ENCODE data around the gene BDKRB2. TPM values are rescaled to one million over a fixed set of nuclear protein-coding genes. Genes with fewer than 3 reads are reported as not detected.

The BDKRB2 gene
- polyA plus RNA-seq, 2 of the 4 experiments (the other 2 are of a cell fraction), result 13.9 to 21.6 TPM

DNA sequence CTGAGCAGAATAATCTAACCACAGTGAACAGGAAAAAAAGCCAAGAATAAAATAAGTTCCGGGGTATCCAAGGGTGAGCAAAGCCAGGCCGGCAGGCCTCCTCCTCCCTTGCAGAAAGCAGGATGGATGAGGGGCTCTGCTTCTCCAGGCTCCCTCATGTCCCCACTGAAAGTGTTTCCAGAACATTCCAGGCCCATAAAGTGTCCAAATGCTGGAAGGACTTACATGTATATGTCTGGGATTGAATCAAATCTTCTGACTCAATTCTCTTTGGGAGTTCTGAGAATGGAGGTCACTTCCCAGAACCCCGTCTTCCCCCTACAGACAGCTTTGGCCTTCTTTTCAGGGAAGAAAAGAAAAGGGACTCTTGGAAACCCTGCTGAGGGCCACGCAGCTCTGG lies 26.4 kb downstream of the BDKRB2 start:
- Histone ChIP-seq H3K4me1 (no peaks in the 10 kb centered on the region), H3K4me2 (no peak overlapping the region), H3K27ac (peak overlapping the region in 1 of 2 experiments; percentile 52; a peak in 2 of 6 replicates), H3K9me3 (no peaks in the 10 kb centered on the region), H3K4me3 (no peak overlapping the region)
- ChIA-PET POLR2A (interaction anchor here (0.7 kb wide), 1 partner anchor 86 kb away, joined by 3 read pairs; no protein-coding TSS in a partner anchor), CTCF (interaction anchor here (0.8 to 3.0 kb wide), 2 partner anchors 44 to 130 kb away, joined by 3 to 9 read pairs; no protein-coding TSS in a partner anchor)
- DNase-seq (ENCODE audit: low read depth in 1 of 2, low spot score in 1 of 2) (no peak), FAIRE-seq (no peak), ATAC-seq (no peak)
- TF ChIP-seq, protein P1, sequence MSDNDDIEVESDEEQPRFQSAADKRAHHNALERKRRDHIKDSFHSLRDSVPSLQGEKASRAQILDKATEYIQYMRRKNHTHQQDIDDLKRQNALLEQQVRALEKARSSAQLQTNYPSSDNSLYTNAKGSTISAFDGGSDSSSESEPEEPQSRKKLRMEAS (IDR thresholded peaks at IDR 0.05), result no peak
- TF ChIP-seq MYC (IDR thresholded peaks at IDR 0.05; ENCODE audit: borderline replicate concordance, low read length) (no peak), ZFP36 (IDR thresholded peaks at IDR 0.05; ENCODE audit: borderline replicate concordance, partially characterized antibody) (no peak), CEBPB (IDR thresholded peaks at IDR 0.05) (no peak)
- 90% methylated on average over 4 of the region's 4 CpGs for WGBS (ENCODE audit: missing lambda C conversion rate)

DNA sequence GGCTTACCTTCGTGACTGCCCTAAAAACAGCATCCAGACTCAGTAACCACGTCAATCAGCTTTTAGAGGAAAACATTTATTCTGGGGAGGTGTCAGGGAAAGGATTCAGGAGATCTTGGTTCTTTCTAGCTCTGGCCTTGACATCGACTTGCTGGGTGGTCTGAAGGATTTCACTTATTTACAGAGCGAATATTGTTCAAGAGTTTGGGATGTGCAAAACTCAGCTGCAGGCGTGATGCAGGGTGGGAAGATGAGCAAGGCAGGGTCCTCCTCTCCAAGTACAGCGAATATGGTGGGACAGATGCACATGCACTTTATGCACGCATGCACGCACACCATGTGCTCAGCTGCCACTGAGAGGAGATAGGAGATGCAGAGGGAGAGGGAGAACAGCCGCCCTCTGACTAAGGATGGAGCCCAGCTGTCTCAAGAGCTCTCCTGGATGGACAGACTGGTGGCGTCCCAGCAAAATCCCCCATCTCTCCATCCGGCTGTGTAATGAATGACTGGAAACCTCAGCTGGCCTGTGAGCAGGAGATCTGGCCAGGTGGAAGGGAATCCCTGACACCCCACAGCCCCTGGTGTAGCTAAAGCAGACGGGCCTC lies 27.0 kb downstream of the BDKRB2 start:
- H3K27ac ChIP-seq, result 0 out of 6 replicates have a peak overlapping the region, but pooled peaks of 1 of the 2 experiments have one; percentile 9
- ATAC-seq, result no peak
- ChIA-PET CTCF (interaction anchor here (1.4 to 3.0 kb wide), 2 partner anchors 44 to 131 kb away, joined by 3 to 9 read pairs; no protein-coding TSS in a partner anchor), POLR2A (no interaction called here)
- no peak overlapping the region for H3K4me2 ChIP-seq
- 83% methylated on average over 11 of the region's 12 CpGs for WGBS (ENCODE audit: missing lambda C conversion rate)
- H3K4me1 ChIP-seq, result no peaks in the 10 kb centered on the region
- no peaks in the 10 kb centered on the region for H3K9me3 ChIP-seq
- DNase-seq (ENCODE audit: low read depth in 1 of 2, low spot score in 1 of 2), result no peak
- H3K4me3 ChIP-seq, result no peak overlapping the region
- TF ChIP-seq, protein P2, sequence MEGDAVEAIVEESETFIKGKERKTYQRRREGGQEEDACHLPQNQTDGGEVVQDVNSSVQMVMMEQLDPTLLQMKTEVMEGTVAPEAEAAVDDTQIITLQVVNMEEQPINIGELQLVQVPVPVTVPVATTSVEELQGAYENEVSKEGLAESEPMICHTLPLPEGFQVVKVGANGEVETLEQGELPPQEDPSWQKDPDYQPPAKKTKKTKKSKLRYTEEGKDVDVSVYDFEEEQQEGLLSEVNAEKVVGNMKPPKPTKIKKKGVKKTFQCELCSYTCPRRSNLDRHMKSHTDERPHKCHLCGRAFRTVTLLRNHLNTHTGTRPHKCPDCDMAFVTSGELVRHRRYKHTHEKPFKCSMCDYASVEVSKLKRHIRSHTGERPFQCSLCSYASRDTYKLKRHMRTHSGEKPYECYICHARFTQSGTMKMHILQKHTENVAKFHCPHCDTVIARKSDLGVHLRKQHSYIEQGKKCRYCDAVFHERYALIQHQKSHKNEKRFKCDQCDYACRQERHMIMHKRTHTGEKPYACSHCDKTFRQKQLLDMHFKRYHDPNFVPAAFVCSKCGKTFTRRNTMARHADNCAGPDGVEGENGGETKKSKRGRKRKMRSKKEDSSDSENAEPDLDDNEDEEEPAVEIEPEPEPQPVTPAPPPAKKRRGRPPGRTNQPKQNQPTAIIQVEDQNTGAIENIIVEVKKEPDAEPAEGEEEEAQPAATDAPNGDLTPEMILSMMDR (IDR thresholded peaks at IDR 0.05), result no peak
- TF ChIP-seq FOSL2 (IDR thresholded peaks at IDR 0.05), result no peak
- TF ChIP-seq FOSL2 (CRISPR knock-in tag; IDR thresholded peaks at IDR 0.05), result no peak
- TF ChIP-seq, protein P3, sequence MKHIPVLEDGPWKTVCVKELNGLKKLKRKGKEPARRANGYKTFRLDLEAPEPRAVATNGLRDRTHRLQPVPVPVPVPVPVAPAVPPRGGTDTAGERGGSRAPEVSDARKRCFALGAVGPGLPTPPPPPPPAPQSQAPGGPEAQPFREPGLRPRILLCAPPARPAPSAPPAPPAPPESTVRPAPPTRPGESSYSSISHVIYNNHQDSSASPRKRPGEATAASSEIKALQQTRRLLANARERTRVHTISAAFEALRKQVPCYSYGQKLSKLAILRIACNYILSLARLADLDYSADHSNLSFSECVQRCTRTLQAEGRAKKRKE (CRISPR knock-in tag; IDR thresholded peaks at IDR 0.05; ENCODE audit: low read depth), result no peak
- no peak for TF ChIP-seq RFX5 (IDR thresholded peaks at IDR 0.05)
- TF ChIP-seq RNF2 (IDR thresholded peaks at IDR 0.05; ENCODE audit: borderline replicate concordance, low read depth), result no peak
- TF ChIP-seq, protein P1 (IDR thresholded peaks at IDR 0.05), result no peak
- TF ChIP-seq FOSB (CRISPR knock-in tag; IDR thresholded peaks at IDR 0.05), result no peak
- no peak for TF ChIP-seq PHF8 (IDR thresholded peaks at IDR 0.05; ENCODE audit: borderline replicate concordance, low read depth)
- no peak for TF ChIP-seq HOXA7 (CRISPR knock-in tag; IDR thresholded peaks at IDR 0.05)
- no peak for TF ChIP-seq POLR2AphosphoS2 (conservative IDR thresholded peaks at IDR 0.05; ENCODE audit: low read length)
- TF ChIP-seq EHF (CRISPR knock-in tag; IDR thresholded peaks at IDR 0.05), result no peak
- no peak for TF ChIP-seq JUN (IDR thresholded peaks at IDR 0.05)
- no peak for TF ChIP-seq CEBPB (IDR thresholded peaks at IDR 0.05)
- no peak for TF ChIP-seq CHD2 (IDR thresholded peaks at IDR 0.05; ENCODE audit: low read length, partially characterized antibody)
- TF ChIP-seq, protein P4, sequence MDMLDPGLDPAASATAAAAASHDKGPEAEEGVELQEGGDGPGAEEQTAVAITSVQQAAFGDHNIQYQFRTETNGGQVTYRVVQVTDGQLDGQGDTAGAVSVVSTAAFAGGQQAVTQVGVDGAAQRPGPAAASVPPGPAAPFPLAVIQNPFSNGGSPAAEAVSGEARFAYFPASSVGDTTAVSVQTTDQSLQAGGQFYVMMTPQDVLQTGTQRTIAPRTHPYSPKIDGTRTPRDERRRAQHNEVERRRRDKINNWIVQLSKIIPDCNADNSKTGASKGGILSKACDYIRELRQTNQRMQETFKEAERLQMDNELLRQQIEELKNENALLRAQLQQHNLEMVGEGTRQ (IDR thresholded peaks at IDR 0.05), result no peak
- TF ChIP-seq NPAS2 (CRISPR knock-in tag; IDR thresholded peaks at IDR 0.05; ENCODE audit: borderline replicate concordance), result no peak
- no peak for TF ChIP-seq GATA3 (IDR thresholded peaks at IDR 0.05; ENCODE audit: borderline replicate concordance)
- no peak for TF ChIP-seq HDAC2 (IDR thresholded peaks at IDR 0.05)
- TF ChIP-seq NFE2L2 (conservative IDR thresholded peaks at IDR 0.05; ENCODE audit: low read length), result no peak
- no peak for FAIRE-seq
